Measurements from ENCODE around the gene RPTOR. TPM values are rescaled to one million over a fixed set of nuclear protein-coding genes. Genes with fewer than 3 reads are reported as not detected.
A peak's percentile ranks its signal among the peaks of the same experiment; 100 is the strongest.

The RPTOR gene
- total RNA-seq, 1 donor from 2014 or later, result 32.0 TPM

GRCh38 chr17:81000334-81000630 is 455.6 kb downstream of the RPTOR start:
- Histone ChIP-seq H2AFZ (ENCODE audit: low read depth, low read length) (no peak overlapping the region), H4K20me1 (ENCODE audit: insufficient read depth, low read length) (peaks cover 9% of the 10 kb centered on the region), H3K27me3 (ENCODE audit: insufficient read depth, low read length) (peaks cover 13% of the 10 kb centered on the region), H3K4me2 (ENCODE audit: low read length) (no peak overlapping the region), H3K9ac (ENCODE audit: low read length) (no peak overlapping the region), H3K27ac (ENCODE audit: low read depth, low read length) (no peak overlapping the region), H3K36me3 (ENCODE audit: insufficient read depth, low read length) (no peaks in the 10 kb centered on the region), H3K79me2 (ENCODE audit: insufficient read depth, low read length) (no peaks in the 10 kb centered on the region), H3K4me1 (ENCODE audit: insufficient read depth, low read length) (peaks cover 24% of the 10 kb centered on the region), H3K9me3 (ENCODE audit: insufficient read depth, low read depth, low read length) (no peaks in the 10 kb centered on the region), H3K4me3 (ENCODE audit: insufficient read depth, low read depth, low read length) (no peak overlapping the region)
- FAIRE-seq (no peak), DNase-seq (ENCODE audit: low read depth) (no peak)
- TF ChIP-seq CTCF (IDR thresholded peaks at IDR 0.05; ENCODE audit: insufficient read depth, low read depth, low read length) (no peak), EZH2 (IDR thresholded peaks at IDR 0.05; ENCODE audit: insufficient read depth, low read length) (no peak)
- Mint-ChIP-seq H3K4me1 (ENCODE audit: low read depth, unreplicated experiment) (no peaks in the 10 kb centered on the region), H3K9me3 (ENCODE audit: unreplicated experiment) (no peaks in the 10 kb centered on the region), H3K36me3 (ENCODE audit: low read depth, unreplicated experiment) (peaks cover 8% of the 10 kb centered on the region), H3K4me3 (ENCODE audit: unreplicated experiment) (no peak overlapping the region), H3K27me3 (ENCODE audit: low read depth, unreplicated experiment) (peaks cover 26% of the 10 kb centered on the region), H3K27ac (ENCODE audit: unreplicated experiment) (no peak overlapping the region)

GRCh38 chr17:81000631-81001357 is 456.2 kb downstream of the RPTOR start:
- Histone ChIP-seq H2AFZ (ENCODE audit: low read depth, low read length) (no peak overlapping the region), H3K27ac (ENCODE audit: low read depth, low read length) (no peak overlapping the region), H3K9me3 (ENCODE audit: insufficient read depth, low read depth, low read length) (no peaks in the 10 kb centered on the region), H3K79me2 (ENCODE audit: insufficient read depth, low read length) (no peaks in the 10 kb centered on the region), H3K4me3 (ENCODE audit: insufficient read depth, low read depth, low read length) (no peak overlapping the region), H3K36me3 (ENCODE audit: insufficient read depth, low read length) (no peaks in the 10 kb centered on the region), H4K20me1 (ENCODE audit: insufficient read depth, low read length) (peaks cover 9% of the 10 kb centered on the region), H3K9ac (ENCODE audit: low read length) (no peak overlapping the region), H3K27me3 (ENCODE audit: insufficient read depth, low read length) (peaks cover 13% of the 10 kb centered on the region), H3K4me2 (ENCODE audit: low read length) (no peak overlapping the region), H3K4me1 (ENCODE audit: insufficient read depth, low read length) (peaks cover 24% of the 10 kb centered on the region)
- Mint-ChIP-seq H3K4me3 (ENCODE audit: unreplicated experiment) (no peak overlapping the region), H3K27me3 (ENCODE audit: low read depth, unreplicated experiment) (peaks cover 26% of the 10 kb centered on the region), H3K9me3 (ENCODE audit: unreplicated experiment) (no peaks in the 10 kb centered on the region), H3K36me3 (ENCODE audit: low read depth, unreplicated experiment) (peaks cover 4% of the 10 kb centered on the region), H3K4me1 (ENCODE audit: low read depth, unreplicated experiment) (no peaks in the 10 kb centered on the region), H3K27ac (ENCODE audit: unreplicated experiment) (no peak overlapping the region)
- TF ChIP-seq CTCF (IDR thresholded peaks at IDR 0.05; ENCODE audit: insufficient read depth, low read depth, low read length), result no peak
- no peak for TF ChIP-seq EZH2 (IDR thresholded peaks at IDR 0.05; ENCODE audit: insufficient read depth, low read length)
- DNase-seq (ENCODE audit: low read depth), result no peak
- no peak for FAIRE-seq

DNA sequence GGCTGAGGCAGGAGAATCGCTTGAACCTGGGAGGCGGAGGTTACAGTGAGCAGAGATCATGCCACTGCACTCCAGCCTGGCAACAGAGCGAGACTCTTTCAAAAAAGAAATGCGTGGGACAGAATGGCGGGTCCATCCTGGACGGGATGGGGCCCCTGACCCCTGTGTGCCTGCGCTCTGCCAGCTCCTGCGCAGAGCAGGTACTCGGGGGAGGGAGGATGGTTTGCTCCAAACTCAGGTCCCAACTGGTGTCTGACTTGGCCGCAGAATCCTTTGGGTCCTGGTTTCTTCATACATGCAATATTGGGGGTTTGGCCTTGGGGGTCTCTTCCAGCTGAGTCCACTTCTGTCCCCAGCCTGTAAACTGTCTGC is 457.4 kb downstream of the RPTOR start:
- Histone ChIP-seq H4K20me1 (ENCODE audit: insufficient read depth, low read length) (peaks cover 9% of the 10 kb centered on the region), H3K9me3 (ENCODE audit: insufficient read depth, low read depth, low read length) (no peaks in the 10 kb centered on the region), H3K27ac (ENCODE audit: low read depth, low read length) (no peak overlapping the region), H2AFZ (ENCODE audit: low read depth, low read length) (no peak overlapping the region), H3K79me2 (ENCODE audit: insufficient read depth, low read length) (no peaks in the 10 kb centered on the region), H3K36me3 (ENCODE audit: insufficient read depth, low read length) (no peaks in the 10 kb centered on the region), H3K27me3 (ENCODE audit: insufficient read depth, low read length) (peaks cover 24% of the 10 kb centered on the region), H3K4me3 (ENCODE audit: insufficient read depth, low read depth, low read length) (no peak overlapping the region), H3K9ac (ENCODE audit: low read length) (no peak overlapping the region), H3K4me2 (ENCODE audit: low read length) (peak overlapping the region; percentile 40), H3K4me1 (ENCODE audit: insufficient read depth, low read length) (peaks cover 21% of the 10 kb centered on the region)
- Mint-ChIP-seq H3K9me3 (ENCODE audit: unreplicated experiment) (no peaks in the 10 kb centered on the region), H3K27me3 (ENCODE audit: low read depth, unreplicated experiment) (peaks cover 35% of the 10 kb centered on the region), H3K4me1 (ENCODE audit: low read depth, unreplicated experiment) (no peaks in the 10 kb centered on the region), H3K36me3 (ENCODE audit: low read depth, unreplicated experiment) (peaks cover 2% of the 10 kb centered on the region), H3K27ac (ENCODE audit: unreplicated experiment) (no peak overlapping the region), H3K4me3 (ENCODE audit: unreplicated experiment) (no peak overlapping the region)
- TF ChIP-seq CTCF (IDR thresholded peaks at IDR 0.05; ENCODE audit: insufficient read depth, low read depth, low read length) (no peak), EZH2 (IDR thresholded peaks at IDR 0.05; ENCODE audit: insufficient read depth, low read length) (no peak)
- DNase-seq (ENCODE audit: low read depth) (no peak), FAIRE-seq (no peak)
